Measurements from ENCODE around the gene PDK3. TPM values are rescaled to one million over a fixed set of nuclear protein-coding genes. Genes with fewer than 3 reads are reported as not detected.

Gene PDK3
- total RNA-seq, 2 donors from 2014 or later = 26.0 to 31.7 TPM

- DNase-seq (no peak), ATAC-seq (replicated peaks in 1 of 2) (no peak)
- H3K4me3 Mint-ChIP-seq = no peak overlapping the region
- H3K36me3 Mint-ChIP-seq (ENCODE audit: insufficient read depth in 2 of 2) = peaks cover 4 to 7% of the 10 kb centered on the region in 2 donors
- H3K4me1 Mint-ChIP-seq (ENCODE audit: low read depth) = peaks cover 26% of the 10 kb centered on the region
- H3K27ac Mint-ChIP-seq = no peak overlapping the region
- no peaks in the 10 kb centered on the region for H3K27me3 Mint-ChIP-seq (ENCODE audit: low read depth)
- H3K9me3 Mint-ChIP-seq = peaks cover 0 to 3% of the 10 kb centered on the region in 2 donors
Measured at GRCh38 chrX:24485976-24486680, 21.0 kb downstream of the PDK3 start.

- H3K27ac Mint-ChIP-seq = no peak overlapping the region
- ATAC-seq (replicated peaks in 1 of 2) = no peak
- no peak for DNase-seq
- H3K36me3 Mint-ChIP-seq (ENCODE audit: insufficient read depth in 2 of 2) = no peaks in the 10 kb centered on the region
- no peaks in the 10 kb centered on the region for H3K27me3 Mint-ChIP-seq (ENCODE audit: low read depth)
- no peak overlapping the region for H3K4me3 Mint-ChIP-seq
- H3K9me3 Mint-ChIP-seq = no peaks in the 10 kb centered on the region
- peaks cover 19% of the 10 kb centered on the region for H3K4me1 Mint-ChIP-seq (ENCODE audit: low read depth)
Measured at GRCh38 chrX:24487571-24487970, 22.5 kb downstream of the PDK3 start.

GRCh38 chrX:24491741-24492140 lies 26.7 kb downstream of the PDK3 start:
- H3K9me3 Mint-ChIP-seq = no peaks in the 10 kb centered on the region
- peaks cover 28% of the 10 kb centered on the region for H3K4me1 Mint-ChIP-seq (ENCODE audit: low read depth)
- ATAC-seq (replicated peaks in 1 of 2) (no peak), DNase-seq (no peak)
- no peak overlapping the region for H3K4me3 Mint-ChIP-seq
- no peak overlapping the region for H3K27ac Mint-ChIP-seq
- H3K27me3 Mint-ChIP-seq (ENCODE audit: low read depth) = peaks cover 5% of the 10 kb centered on the region
- no peaks in the 10 kb centered on the region for H3K36me3 Mint-ChIP-seq (ENCODE audit: insufficient read depth in 2 of 2)

- Mint-ChIP-seq H3K9me3 (no peaks in the 10 kb centered on the region), H3K4me1 (ENCODE audit: low read depth) (peaks cover 39% of the 10 kb centered on the region), H3K27me3 (ENCODE audit: low read depth) (peaks cover 5% of the 10 kb centered on the region), H3K36me3 (ENCODE audit: insufficient read depth in 2 of 2) (no peaks in the 10 kb centered on the region), H3K27ac (peak overlapping the region; percentile 65), H3K4me3 (peak overlapping the region in 1 of 2 donors; percentile 31)
- DNase-seq = no peak
- ATAC-seq (replicated peaks in 1 of 2) = no peak
Measured at GRCh38 chrX:24493740-24494581, 28.9 kb downstream of the PDK3 start.

- H3K27me3 Mint-ChIP-seq (ENCODE audit: low read depth) = peaks cover 5% of the 10 kb centered on the region
- no peaks in the 10 kb centered on the region for H3K9me3 Mint-ChIP-seq
- peak overlapping the region in 1 of 2 donors; percentile 31 for H3K4me3 Mint-ChIP-seq
- no peak for DNase-seq
- H3K27ac Mint-ChIP-seq = peak overlapping the region; percentile 65
- no peaks in the 10 kb centered on the region for H3K36me3 Mint-ChIP-seq (ENCODE audit: insufficient read depth in 2 of 2)
- peaks cover 39% of the 10 kb centered on the region for H3K4me1 Mint-ChIP-seq (ENCODE audit: low read depth)
- ATAC-seq (replicated peaks in 1 of 2) = no peak
Measured at GRCh38 chrX:24494647-24495075, 29.6 kb downstream of the PDK3 start.

GRCh38 chrX:24495700-24496099 lies 30.6 kb downstream of the PDK3 start:
- H3K4me3 Mint-ChIP-seq = no peak overlapping the region
- H3K4me1 Mint-ChIP-seq (ENCODE audit: low read depth) = peaks cover 39% of the 10 kb centered on the region
- H3K27ac Mint-ChIP-seq = no peak overlapping the region

GRCh38 chrX:24498181-24498580 lies 33.1 kb downstream of the PDK3 start:
- peak overlapping the region; percentile 54 for H3K27ac Mint-ChIP-seq
- ATAC-seq (replicated peaks in 1 of 2) = peak; percentile 40 to 64

More at GRCh38 chrX:24495700-24496099, 30.6 kb downstream of the PDK3 start:
- H3K27me3 Mint-ChIP-seq (ENCODE audit: low read depth) = peaks cover 5% of the 10 kb centered on the region
- ATAC-seq (replicated peaks in 1 of 2) = no peak
- H3K9me3 Mint-ChIP-seq = no peaks in the 10 kb centered on the region
- no peaks in the 10 kb centered on the region for H3K36me3 Mint-ChIP-seq (ENCODE audit: insufficient read depth in 2 of 2)
- no peak for DNase-seq

GRCh38 chrX:24498975-24499374 lies 33.9 kb downstream of the PDK3 start:
- no peaks in the 10 kb centered on the region for H3K9me3 Mint-ChIP-seq
- peaks cover 23% of the 10 kb centered on the region for H3K4me1 Mint-ChIP-seq (ENCODE audit: low read depth)
- H3K27me3 Mint-ChIP-seq (ENCODE audit: low read depth) = no peaks in the 10 kb centered on the region
- H3K4me3 Mint-ChIP-seq = peak overlapping the region in 1 of 2 donors; percentile 25
- DNase-seq = no peak
- ATAC-seq (replicated peaks in 1 of 2) = peak; percentile 55 to 72
- H3K27ac Mint-ChIP-seq = peak overlapping the region; percentile 60
- H3K36me3 Mint-ChIP-seq (ENCODE audit: insufficient read depth in 2 of 2) = no peaks in the 10 kb centered on the region

More at GRCh38 chrX:24498181-24498580, 33.1 kb downstream of the PDK3 start:
- no peaks in the 10 kb centered on the region for H3K36me3 Mint-ChIP-seq (ENCODE audit: insufficient read depth in 2 of 2)
- peak; percentile 12 to 18 for DNase-seq
- no peaks in the 10 kb centered on the region for H3K9me3 Mint-ChIP-seq
- H3K4me3 Mint-ChIP-seq = peak overlapping the region in 1 of 2 donors; percentile 41
- peaks cover 31% of the 10 kb centered on the region for H3K4me1 Mint-ChIP-seq (ENCODE audit: low read depth)
- peaks cover 4% of the 10 kb centered on the region for H3K27me3 Mint-ChIP-seq (ENCODE audit: low read depth)

GRCh38 chrX:24506082-24506481 lies 41.0 kb downstream of the PDK3 start:
- DNase-seq = peak; percentile 42 to 51
- no peaks in the 10 kb centered on the region for H3K27me3 Mint-ChIP-seq (ENCODE audit: low read depth)
- peaks cover 33% of the 10 kb centered on the region for H3K4me1 Mint-ChIP-seq (ENCODE audit: low read depth)
- peaks cover 10 to 15% of the 10 kb centered on the region in 2 donors for H3K36me3 Mint-ChIP-seq (ENCODE audit: insufficient read depth in 2 of 2)
- ATAC-seq (replicated peaks in 1 of 2) = peak; percentile 94 to 95
- peak overlapping the region in 1 of 2 donors; percentile 73 for H3K4me3 Mint-ChIP-seq
- peak overlapping the region; percentile 32 for H3K27ac Mint-ChIP-seq
- H3K9me3 Mint-ChIP-seq = no peaks in the 10 kb centered on the region

- no peaks in the 10 kb centered on the region for H3K9me3 Mint-ChIP-seq
- ATAC-seq (replicated peaks in 1 of 2) (peak; percentile 30 to 44), DNase-seq (no peak)
- H3K4me1 Mint-ChIP-seq (ENCODE audit: low read depth) = peaks cover 42% of the 10 kb centered on the region
- H3K4me3 Mint-ChIP-seq = peak overlapping the region in 1 of 2 donors; percentile 32
- no peak overlapping the region for H3K27ac Mint-ChIP-seq
- peaks cover 8% of the 10 kb centered on the region for H3K27me3 Mint-ChIP-seq (ENCODE audit: low read depth)
- H3K36me3 Mint-ChIP-seq (ENCODE audit: insufficient read depth in 2 of 2) = peaks cover 10 to 19% of the 10 kb centered on the region in 2 donors
Measured at GRCh38 chrX:24508375-24508774, 43.3 kb downstream of the PDK3 start.

GRCh38 chrX:24513416-24513815 lies 48.3 kb downstream of the PDK3 start:
- H3K4me1 Mint-ChIP-seq (ENCODE audit: low read depth) = peaks cover 32% of the 10 kb centered on the region
- H3K4me3 Mint-ChIP-seq = peak overlapping the region; percentile 16 to 67
- ATAC-seq (replicated peaks in 1 of 2) (peak; percentile 99), DNase-seq (peak; percentile 63 to 66)
- peaks cover 3 to 14% of the 10 kb centered on the region in 2 donors for H3K36me3 Mint-ChIP-seq (ENCODE audit: insufficient read depth in 2 of 2)
- H3K27me3 Mint-ChIP-seq (ENCODE audit: low read depth) = peaks cover 8% of the 10 kb centered on the region
- H3K27ac Mint-ChIP-seq = peak overlapping the region; percentile 76
- H3K9me3 Mint-ChIP-seq = no peaks in the 10 kb centered on the region

- no peaks in the 10 kb centered on the region for H3K9me3 Mint-ChIP-seq
- ATAC-seq (replicated peaks in 1 of 2) (no peak), DNase-seq (no peak)
- no peak overlapping the region for H3K4me3 Mint-ChIP-seq
- H3K4me1 Mint-ChIP-seq (ENCODE audit: low read depth) = peaks cover 22% of the 10 kb centered on the region
- peak overlapping the region; percentile 89 for H3K27ac Mint-ChIP-seq
- H3K36me3 Mint-ChIP-seq (ENCODE audit: insufficient read depth in 2 of 2) = peaks cover 3 to 8% of the 10 kb centered on the region in 2 donors
- H3K27me3 Mint-ChIP-seq (ENCODE audit: low read depth) = peaks cover 8% of the 10 kb centered on the region
Measured at GRCh38 chrX:24515447-24515846, 50.4 kb downstream of the PDK3 start.

GRCh38 chrX:24520472-24520871 lies 55.4 kb downstream of the PDK3 start:
- ATAC-seq (replicated peaks in 1 of 2) (no peak), DNase-seq (no peak)
- Mint-ChIP-seq H3K4me1 (ENCODE audit: low read depth) (peaks cover under 1% of the 10 kb centered on the region), H3K9me3 (no peaks in the 10 kb centered on the region), H3K4me3 (no peak overlapping the region), H3K36me3 (ENCODE audit: insufficient read depth in 2 of 2) (peaks cover 0 to 2% of the 10 kb centered on the region in 2 donors), H3K27ac (no peak overlapping the region), H3K27me3 (ENCODE audit: low read depth) (no peaks in the 10 kb centered on the region)
